KOPT-K1 (cell line): Measurements from ENCODE around the gene CCT7.
"Not testable (repeated sequence)": the region's sequence is repeated elsewhere in the genome, so short reads cannot be mapped to it uniquely, and the experiment has no call there.

Experiments
- H3K27ac ChIP-seq: fragments of 200-600 bp; sonication (generic); 2 replicates; pipeline ENCODE4 v1.5.1; 2016; ENCODE audit warnings: antibody characterized with exemption, mild to moderate bottlenecking, low read depth, low read length; ENCODE audit not compliant: poor library complexity, severe bottlenecking
- H3K36me3 ChIP-seq: fragments of 200-600 bp; sonication (generic); 2 replicates; pipeline ENCODE4 v1.5.1; 2017; ENCODE audit warnings: antibody characterized with exemption, mild to moderate bottlenecking, low read length, moderate library complexity; ENCODE audit not compliant: insufficient read depth
- H3K9me3 ChIP-seq: fragments of 200-600 bp; sonication (generic); 2 replicates; pipeline ENCODE4 v1.5.1; 2017; ENCODE audit warnings: antibody characterized with exemption, low read length, mild to moderate bottlenecking; ENCODE audit not compliant: insufficient read depth, poor library complexity, severe bottlenecking

Gene CCT7

GRCh38 chr2:73257425-73258125, 23.5 kb downstream of the CCT7 start:
- no peak overlapping the region for H3K27ac ChIP-seq
- H3K9me3 ChIP-seq: no peaks in the 10 kb centered on the region
- H3K36me3 ChIP-seq: peaks cover 90% of the 10 kb centered on the region

- H3K36me3 ChIP-seq: peaks cover 89% of the 10 kb centered on the region
- H3K9me3 ChIP-seq: no peaks in the 10 kb centered on the region
- no peak overlapping the region for H3K27ac ChIP-seq
Measured at GRCh38 chr2:73258186-73258912, 24.2 kb downstream of the CCT7 start.

GRCh38 chr2:73258913-73259215, 24.8 kb downstream of the CCT7 start:
- peaks cover 89% of the 10 kb centered on the region for H3K36me3 ChIP-seq
- no peak overlapping the region for H3K27ac ChIP-seq
- no peaks in the 10 kb centered on the region for H3K9me3 ChIP-seq

GRCh38 chr2:73259276-73259675, 25.2 kb downstream of the CCT7 start:
- Histone ChIP-seq H3K36me3 (peaks cover 89% of the 10 kb centered on the region), H3K27ac (no peak overlapping the region), H3K9me3 (no peaks in the 10 kb centered on the region)

- peaks cover 89% of the 10 kb centered on the region for H3K36me3 ChIP-seq
- H3K27ac ChIP-seq: no peak overlapping the region
- H3K9me3 ChIP-seq: no peaks in the 10 kb centered on the region
Measured at GRCh38 chr2:73259704-73260337, 25.7 kb downstream of the CCT7 start.

GRCh38 chr2:73260338-73260984, 26.4 kb downstream of the CCT7 start:
- Histone ChIP-seq H3K9me3 (no peaks in the 10 kb centered on the region), H3K36me3 (peaks cover 89% of the 10 kb centered on the region), H3K27ac (no peak overlapping the region)

GRCh38 chr2:73262108-73262651, 28.1 kb downstream of the CCT7 start:
- Histone ChIP-seq H3K9me3 (no peaks in the 10 kb centered on the region), H3K27ac (no peak overlapping the region), H3K36me3 (peaks cover 90% of the 10 kb centered on the region)

- H3K9me3 ChIP-seq, H3K27ac ChIP-seq: not testable (repeated sequence)
- H3K36me3 ChIP-seq: peaks cover 95% of the 10 kb centered on the region
Measured at GRCh38 chr2:73262691-73263429, 28.8 kb downstream of the CCT7 start.

- Histone ChIP-seq H3K27ac (no peak overlapping the region), H3K9me3 (no peaks in the 10 kb centered on the region), H3K36me3 (peaks cover 95% of the 10 kb centered on the region)
Measured at GRCh38 chr2:73263540-73264331, 29.6 kb downstream of the CCT7 start.

GRCh38 chr2:73264332-73264606, 30.2 kb downstream of the CCT7 start:
- H3K9me3 ChIP-seq: no peaks in the 10 kb centered on the region
- no peak overlapping the region for H3K27ac ChIP-seq
- H3K36me3 ChIP-seq: peaks cover 92% of the 10 kb centered on the region

GRCh38 chr2:73264783-73265182, 30.7 kb downstream of the CCT7 start:
- peaks cover 87% of the 10 kb centered on the region for H3K36me3 ChIP-seq
- H3K27ac ChIP-seq: no peak overlapping the region
- H3K9me3 ChIP-seq: no peaks in the 10 kb centered on the region

GRCh38 chr2:73265298-73266060, 31.4 kb downstream of the CCT7 start:
- no peaks in the 10 kb centered on the region for H3K9me3 ChIP-seq
- peaks cover 80% of the 10 kb centered on the region for H3K36me3 ChIP-seq
- no peak overlapping the region for H3K27ac ChIP-seq

- peaks cover 73% of the 10 kb centered on the region for H3K36me3 ChIP-seq
- H3K9me3 ChIP-seq: no peaks in the 10 kb centered on the region
- no peak overlapping the region for H3K27ac ChIP-seq
Measured at GRCh38 chr2:73266061-73266901, 32.2 kb downstream of the CCT7 start.
